Glutamatergic neuron (in vitro differentiated cells): Measurements from ENCODE around the gene XRCC3. TPM values are rescaled to one million over a fixed set of nuclear protein-coding genes. Genes with fewer than 3 reads are reported as not detected.

Source experiments
- DNase-seq: peaks from one replicate; pipeline ENCODE4 v3.0.0; 2022
- H3K27ac Mint-ChIP-seq: one replicate; pipeline ENCODE4 v1.8.0; 2020; ENCODE audit warnings: mild to moderate bottlenecking, mixed read lengths, inconsistent platforms; ENCODE audit not compliant: unreplicated experiment
- H3K27me3 Mint-ChIP-seq: one replicate; pipeline ENCODE4 v1.8.0; 2020; ENCODE audit warnings: mild to moderate bottlenecking, moderate library complexity, mixed read lengths, inconsistent platforms; ENCODE audit not compliant: unreplicated experiment
- H3K36me3 Mint-ChIP-seq: one replicate; pipeline ENCODE4 v1.8.0; 2020; ENCODE audit warnings: mild to moderate bottlenecking, mixed read lengths, inconsistent platforms; ENCODE audit not compliant: unreplicated experiment
- H3K4me1 Mint-ChIP-seq: one replicate; pipeline ENCODE4 v1.8.0; 2020; ENCODE audit warnings: mild to moderate bottlenecking, low read depth, mixed read lengths, inconsistent platforms; ENCODE audit not compliant: unreplicated experiment
- H3K4me3 Mint-ChIP-seq: one replicate; pipeline ENCODE4 v1.8.0; 2020; ENCODE audit warnings: mild to moderate bottlenecking, mixed read lengths, inconsistent platforms; ENCODE audit not compliant: unreplicated experiment
- H3K9me3 Mint-ChIP-seq: one replicate; pipeline ENCODE4 v1.8.0; 2020; ENCODE audit warnings: mild to moderate bottlenecking, moderate library complexity, mixed read lengths, inconsistent platforms; ENCODE audit not compliant: unreplicated experiment
- CTCF ChIP-seq: fragments of 200-600 bp; sonication (generic); IDR thresholded peaks from one replicate; pipeline ENCODE4 v1.5.0; 2021; ENCODE audit not compliant: partially characterized antibody, unreplicated experiment
- total RNA-seq: library from RNA; stranded (reverse); fragmentation: NEBNext Ultra II Directional; extraction: Animal tissue kit (Norgen Biotek cat#: 25700); gene quantifications from one replicate; pipeline ENCODE4 v1.2.1, GENCODE V29; 2021; ENCODE audit not compliant: unreplicated experiment

The XRCC3 gene
- total RNA-seq, 1 donor from 2014 or later = 4.5 TPM

GRCh38 chr14:103680491-103681231, 34.6 kb downstream of the XRCC3 start:
- Mint-ChIP-seq H3K36me3 (no peaks in the 10 kb centered on the region), H3K4me3 (no peak overlapping the region), H3K27me3 (peaks cover 10% of the 10 kb centered on the region), H3K4me1 (peaks cover 21% of the 10 kb centered on the region), H3K9me3 (peaks cover 7% of the 10 kb centered on the region), H3K27ac (peak overlapping the region; percentile 53)
- no peak for DNase-seq
- no peak for TF ChIP-seq CTCF

- no peaks in the 10 kb centered on the region for H3K36me3 Mint-ChIP-seq
- no peak overlapping the region for H3K4me3 Mint-ChIP-seq
- TF ChIP-seq CTCF = peak; percentile 11
- peaks cover 8% of the 10 kb centered on the region for H3K27me3 Mint-ChIP-seq
- H3K9me3 Mint-ChIP-seq = peaks cover 10% of the 10 kb centered on the region
- H3K4me1 Mint-ChIP-seq = peaks cover 15% of the 10 kb centered on the region
- H3K27ac Mint-ChIP-seq = peak overlapping the region; percentile 62
- no peak for DNase-seq
These were observed 35.9 kb downstream of the XRCC3 start for GRCh38 chr14:103679351-103679750.

DNA sequence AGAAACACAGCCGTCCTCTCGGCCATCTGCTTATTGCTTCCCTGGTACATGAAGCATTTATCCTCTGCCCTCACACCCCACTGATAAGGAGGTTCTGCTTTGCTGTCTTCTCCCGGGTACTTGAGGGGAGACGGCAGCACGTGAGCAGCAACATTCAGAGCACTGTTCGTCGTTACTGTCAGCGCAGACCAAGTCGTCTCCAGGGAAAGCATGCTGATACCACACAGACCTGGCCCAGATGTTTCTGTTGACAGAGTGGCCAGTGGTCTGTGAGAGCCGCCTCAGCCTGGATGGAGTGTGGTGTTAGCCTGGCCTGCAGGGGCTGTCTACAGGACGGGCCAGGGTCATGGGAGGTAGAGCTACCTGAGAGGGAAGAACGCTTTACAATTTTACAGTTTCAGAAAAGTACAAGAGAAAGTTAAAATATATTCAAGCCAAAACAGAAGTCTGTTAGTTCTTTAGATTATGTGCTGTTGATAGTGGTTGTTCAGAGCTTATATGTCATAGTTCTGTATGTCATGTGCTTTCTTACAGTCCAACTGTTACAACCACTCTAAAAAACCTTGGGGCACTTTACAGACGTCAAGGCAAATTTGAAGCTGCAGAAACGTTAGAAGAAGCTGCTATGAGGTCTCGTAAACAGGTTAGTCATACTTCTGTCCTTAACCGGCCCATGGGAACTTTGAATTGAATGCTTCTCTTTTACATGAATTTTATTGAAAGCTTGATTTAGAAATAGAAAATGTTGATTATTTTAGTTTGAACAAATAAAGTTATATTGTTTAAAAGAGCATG, 38.2 kb downstream of the XRCC3 start:
- Mint-ChIP-seq H3K27ac (peak overlapping the region; percentile 78), H3K9me3 (peaks cover 7% of the 10 kb centered on the region), H3K4me1 (peaks cover 5% of the 10 kb centered on the region), H3K27me3 (peaks cover 10% of the 10 kb centered on the region), H3K4me3 (no peak overlapping the region), H3K36me3 (peaks cover 5% of the 10 kb centered on the region)
- no peak for DNase-seq
- no peak for TF ChIP-seq CTCF

DNA sequence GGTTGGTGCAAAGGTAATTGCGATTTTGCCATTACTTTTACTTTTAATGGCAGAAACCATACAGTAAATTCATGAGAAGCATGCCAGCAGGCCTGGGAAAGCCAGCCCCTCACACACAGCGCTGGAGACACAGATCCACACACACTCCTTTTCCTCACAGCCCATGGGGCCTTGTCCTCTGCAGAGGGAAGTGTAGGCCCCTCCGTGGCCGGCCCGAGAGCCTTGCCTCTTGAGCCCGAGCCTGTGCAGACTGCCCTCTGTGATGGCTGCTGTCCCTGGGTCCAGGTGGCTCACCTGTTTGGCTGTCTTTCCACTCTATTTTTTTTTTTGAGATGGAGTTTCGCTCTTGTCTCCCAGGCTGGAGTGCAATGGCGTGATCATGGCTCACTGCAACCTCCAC, 39.3 kb downstream of the XRCC3 start:
- H3K9me3 Mint-ChIP-seq = peaks cover 7% of the 10 kb centered on the region
- H3K36me3 Mint-ChIP-seq = peaks cover 5% of the 10 kb centered on the region
- H3K27ac Mint-ChIP-seq = no peak overlapping the region
- no peak overlapping the region for H3K4me3 Mint-ChIP-seq
- H3K27me3 Mint-ChIP-seq = peaks cover 13% of the 10 kb centered on the region
- TF ChIP-seq CTCF = no peak
- no peak for DNase-seq
- peaks cover 5% of the 10 kb centered on the region for H3K4me1 Mint-ChIP-seq

GRCh38 chr14:103671911-103672310, 43.3 kb downstream of the XRCC3 start:
- no peak for DNase-seq
- peak overlapping the region; percentile 30 for H3K27ac Mint-ChIP-seq

More at GRCh38 chr14:103671911-103672310, 43.3 kb downstream of the XRCC3 start:
- TF ChIP-seq CTCF = no peak
- Mint-ChIP-seq H3K4me3 (no peak overlapping the region), H3K4me1 (no peaks in the 10 kb centered on the region), H3K36me3 (peaks cover 5% of the 10 kb centered on the region), H3K9me3 (peaks cover 4% of the 10 kb centered on the region), H3K27me3 (peaks cover 8% of the 10 kb centered on the region)
